Liver (tissue), 9 donors: ENCODE data around the gene GCC1. TPM values are rescaled to one million over a fixed set of nuclear protein-coding genes. Genes with fewer than 3 reads are reported as not detected.

Experiments used
- DNase-seq: peaks from one replicate; pipeline ENCODE4 v3.0.0-alpha.2; 2017; ENCODE audit warnings: low spot score
- H3K27ac ChIP-seq, 2 donors: one replicate each; pipeline ENCODE4 v1.7.0; 2013; ENCODE audit warnings: inconsistent platforms in 2 of 2, low read length in 2 of 2, control low read depth in 1 of 2, low read depth in 1 of 2, mild to moderate bottlenecking in 1 of 2
- H3K27me3 ChIP-seq, 4 donors: one replicate each; pipeline versions ENCODE4 v1.6.1 to v1.7.0; 2013; ENCODE audit warnings: low read length in 3 of 4, inconsistent platforms in 1 of 4, mild to moderate bottlenecking in 1 of 4, moderate library complexity in 1 of 4; ENCODE audit not compliant: control insufficient read depth in 4 of 4, insufficient read depth in 4 of 4
- H3K36me3 ChIP-seq, 4 donors: one replicate each; pipeline versions ENCODE4 v1.6.1 to v1.7.0; 2013; ENCODE audit warnings: low read length in 3 of 4, mild to moderate bottlenecking in 3 of 4, low read depth in 1 of 4, moderate library complexity in 1 of 4; ENCODE audit not compliant: control insufficient read depth in 4 of 4, insufficient read depth in 3 of 4
- H3K4me1 ChIP-seq, 4 donors: one replicate each; pipeline versions ENCODE4 v1.6.1 to v1.7.0; 2013; ENCODE audit warnings: low read length in 3 of 4, mild to moderate bottlenecking in 3 of 4, moderate library complexity in 1 of 4; ENCODE audit not compliant: control insufficient read depth in 4 of 4, insufficient read depth in 4 of 4
- H3K4me3 ChIP-seq, 3 donors: one replicate each; pipeline versions ENCODE4 v1.6.1 to v1.7.0; 2013; ENCODE audit warnings: low read length in 3 of 3, control low read depth in 1 of 3, low read depth in 1 of 3, mild to moderate bottlenecking in 1 of 3
- H3K9ac ChIP-seq, 2 donors: one replicate each; pipeline ENCODE4 v1.7.0; 2013; ENCODE audit warnings: low read length in 2 of 2, mild to moderate bottlenecking in 2 of 2, moderate library complexity in 2 of 2, control low read depth in 1 of 2, low read depth in 1 of 2
- H3K9me3 ChIP-seq, 4 donors: one replicate each; pipeline versions ENCODE4 v1.6.1 to v1.7.0; 2013; ENCODE audit warnings: low read length in 3 of 4; ENCODE audit not compliant: control insufficient read depth in 4 of 4
- ATF3 ChIP-seq: IDR thresholded peaks from 2 replicates; pipeline ENCODE4 v1.6.1; 2016; ENCODE audit warnings: antibody characterized with exemption
- CTCF ChIP-seq: fragments of 150-350 bp; IDR thresholded peaks from 2 replicates; pipeline ENCODE4 v1.5.1; 2017; ENCODE audit warnings: improper control_type of control experiment, low read depth, low read length; ENCODE audit not compliant: missing input control
- EGR1 ChIP-seq, 2 donors: IDR thresholded peaks; 2 replicates each; pipeline ENCODE4 v1.6.1; 2016 to 2018; ENCODE audit warnings: antibody characterized with exemption in 2 of 2, low read depth in 2 of 2
- FOXA1 ChIP-seq: IDR thresholded peaks from 2 replicates; pipeline ENCODE4 v1.6.1; 2016; ENCODE audit warnings: antibody characterized with exemption
- FOXA2 ChIP-seq: IDR thresholded peaks from 2 replicates; pipeline ENCODE4 v1.6.1; 2016; ENCODE audit warnings: antibody characterized with exemption
- GABPA ChIP-seq, 2 donors: IDR thresholded peaks in 1 of 2; conservative IDR thresholded peaks in 1 of 2; 2 replicates each; pipeline ENCODE4 v1.6.1; 2016; ENCODE audit warnings: antibody characterized with exemption in 2 of 2, mild to moderate bottlenecking in 1 of 2, moderate library complexity in 1 of 2
- HNF4G ChIP-seq: IDR thresholded peaks from 2 replicates; pipeline ENCODE4 v1.6.1; 2016; ENCODE audit warnings: antibody characterized with exemption
- JUND ChIP-seq, 2 donors: IDR thresholded peaks; 2 replicates each; pipeline ENCODE4 v1.6.1; 2016; ENCODE audit warnings: antibody characterized with exemption in 2 of 2
- MAX ChIP-seq: IDR thresholded peaks from 2 replicates; pipeline ENCODE4 v1.6.1; 2016; ENCODE audit warnings: antibody characterized with exemption
- NR2F2 ChIP-seq: IDR thresholded peaks from 2 replicates; pipeline ENCODE4 v1.6.1; 2016; ENCODE audit warnings: antibody characterized with exemption
- RAD21 ChIP-seq, 2 donors: IDR thresholded peaks; 2 replicates each; pipeline ENCODE4 v1.6.1; 2016; ENCODE audit warnings: antibody characterized with exemption in 2 of 2, mild to moderate bottlenecking in 2 of 2
- REST ChIP-seq: IDR thresholded peaks from 2 replicates; pipeline ENCODE4 v1.6.1; 2016; ENCODE audit warnings: antibody characterized with exemption, mild to moderate bottlenecking
- RXRA ChIP-seq, 2 donors: IDR thresholded peaks; 2 replicates each; pipeline ENCODE4 v1.6.1; 2017 to 2018; ENCODE audit warnings: antibody characterized with exemption in 2 of 2, mild to moderate bottlenecking in 1 of 2
- SP1 ChIP-seq: IDR thresholded peaks from 2 replicates; pipeline ENCODE4 v1.6.1; 2018; ENCODE audit warnings: antibody characterized with exemption, mild to moderate bottlenecking
- TAF1 ChIP-seq: conservative IDR thresholded peaks from 2 replicates; pipeline ENCODE4 v1.6.1; 2016; ENCODE audit warnings: antibody characterized with exemption, mild to moderate bottlenecking
- ZBTB33 ChIP-seq: IDR thresholded peaks from 2 replicates; pipeline ENCODE4 v1.6.1; 2016; ENCODE audit warnings: antibody characterized with exemption
- WGBS: extraction: QIAGEN DNeasy Blood & Tissue Kit; methylation state at CpG from one replicate; pipeline ENCODE4 v1.1.7; 2013; 5-methylcytosine and 5-hydroxymethylcytosine counted together
- polyA plus RNA-seq, 2 donors: library from polyadenylated mRNA; stranded (reverse) in 1 of 2; unstranded in 1 of 2; fragments of 200-250 nt in 1 of 2; fragments of >200 nt in 1 of 2; fragmentation: Nextera tagmentation in 1 of 2; extraction: Ambion mirVana in 1 of 2; gene quantifications; one replicate each; pipeline versions ENCODE4 v1.2.1 to v1.2.3, GENCODE V29; 2013 to 2015
- total RNA-seq, 2 donors: library from RNA; depleted of rRNA; stranded (reverse); fragments of >200 nt; gene quantifications; one replicate each; pipeline ENCODE4 v1.2.3, GENCODE V29; 2014
- donor health status: healthy.
- donor health status: healthy.
- donor health status: healthy.
- donor health status: healthy.
- donor health status: healthy.

Gene GCC1
- total and polyA plus RNA-seq, 4 donors = 4.6 to 16.1 (median 8.0) TPM

GRCh38 chr7:127616724-127617123 lies 31.3 kb upstream of the GCC1 start:
- H3K4me3 ChIP-seq = no peak overlapping the region
- H3K36me3 ChIP-seq = no peaks in the 10 kb centered on the region
- peaks cover 0 to 5% (median 0%) of the 10 kb centered on the region in 4 donors for H3K4me1 ChIP-seq
- 78% methylated on average over 5 of the region's 5 CpGs for WGBS
- H3K27ac ChIP-seq = no peak overlapping the region
- no peak overlapping the region for H3K9ac ChIP-seq
- H3K27me3 ChIP-seq = peaks cover 0 to 12% (median 3%) of the 10 kb centered on the region in 4 donors
- TF ChIP-seq NR2F2 = no peak
- no peak for TF ChIP-seq RAD21 (IDR thresholded peaks at IDR 0.05)
- TF ChIP-seq GABPA (IDR thresholded peaks at IDR 0.05 in 1 of 2, conservative IDR thresholded peaks at IDR 0.05 in 1 of 2) = no peak
- no peak for TF ChIP-seq MAX
- no peak for TF ChIP-seq RXRA (IDR thresholded peaks at IDR 0.05)
- no peak for TF ChIP-seq JUND (IDR thresholded peaks at IDR 0.05)
- no peak for TF ChIP-seq ATF3
- no peak for TF ChIP-seq CTCF
- no peak for TF ChIP-seq HNF4G
- TF ChIP-seq SP1 = no peak
- no peak for TF ChIP-seq REST
- no peak for TF ChIP-seq TAF1
- H3K9me3 ChIP-seq = no peaks in the 10 kb centered on the region
- no peak for DNase-seq

GRCh38 chr7:127612263-127612662 lies 26.9 kb upstream of the GCC1 start:
- no peaks in the 10 kb centered on the region for H3K4me1 ChIP-seq
- peaks cover 7 to 16% (median 13%) of the 10 kb centered on the region in 4 donors for H3K9me3 ChIP-seq
- no peak overlapping the region for H3K4me3 ChIP-seq
- no peak overlapping the region for H3K27ac ChIP-seq
- H3K36me3 ChIP-seq = no peaks in the 10 kb centered on the region
- TF ChIP-seq GABPA (IDR thresholded peaks at IDR 0.05 in 1 of 2, conservative IDR thresholded peaks at IDR 0.05 in 1 of 2) (no peak), HNF4G (no peak), ATF3 (no peak), RAD21 (IDR thresholded peaks at IDR 0.05) (no peak), EGR1 (IDR thresholded peaks at IDR 0.05; ENCODE audit: low read depth in 2 of 2) (no peak), FOXA2 (no peak), REST (no peak), ZBTB33 (no peak), JUND (IDR thresholded peaks at IDR 0.05) (no peak), FOXA1 (no peak), TAF1 (no peak), CTCF (no peak), RXRA (IDR thresholded peaks at IDR 0.05) (no peak)
- H3K27me3 ChIP-seq = peaks cover 0 to 7% (median 0%) of the 10 kb centered on the region in 4 donors
- DNase-seq = no peak
- H3K9ac ChIP-seq = no peak overlapping the region
- 89% methylated on average over 1 of the region's 1 CpG for WGBS
